IMR-90 (cell line): ENCODE results near the gene PLCB4. TPM values are rescaled to one million over a fixed set of nuclear protein-coding genes. Genes with fewer than 3 reads are reported as not detected.

Source experiments
- ATAC-seq: fragments of 200-7000 bp; cut with Tn5 transposase; 2 replicates; pipeline ENCODE4 v1.9.1; 2020; ENCODE audit warnings: low read depth, mild to moderate bottlenecking, moderate library complexity
- BruUV-seq: library from RNA; stranded (reverse); fragments of 400-500 nt; replicated peaks from 2 replicates; lab custom pipeline; 2021; lab: Mats Ljungman, UMichigan
- CTCF ChIA-PET: fragments of 300-600 bp; formaldehyde crosslinking; extraction: SDS; loops from one replicate; lab custom pipeline; 2021; ENCODE audit warnings: antibody characterized with exemption; lab: Yijun Ruan, JAX
- POLR2A ChIA-PET: fragments of 300-600 bp; sonication (Branson Sonifier 250); formaldehyde crosslinking; loops from one replicate; lab custom pipeline; 2022; ENCODE audit warnings: antibody characterized with exemption; ENCODE audit not compliant: unreplicated experiment; lab: Charles Lee
- DNase-seq: peaks from one replicate; pipeline ENCODE4 v3.0.0; 2013
- H2AFZ ChIP-seq: replicated peaks from 2 replicates; pipeline ENCODE3; 2013; ENCODE audit warnings: low read length, mild to moderate bottlenecking; ENCODE audit not compliant: poor library complexity
- H2AK5ac ChIP-seq: 2 replicates; pipeline ENCODE4 v1.6.1; 2013; ENCODE audit warnings: low read depth, low read length, inconsistent platforms
- H2AK9ac ChIP-seq: replicated peaks from 2 replicates; pipeline ENCODE3; 2013; ENCODE audit warnings: mild to moderate bottlenecking, low read depth, low read length, moderate library complexity; ENCODE audit not compliant: poor library complexity
- H2BK120ac ChIP-seq: 2 replicates; pipeline ENCODE4 v1.6.1; 2013; ENCODE audit warnings: low read depth, low read length, inconsistent platforms
- H2BK15ac ChIP-seq: 3 replicates; pipeline ENCODE4 v1.6.1; 2013; ENCODE audit warnings: low read depth, low read length, inconsistent platforms
- H2BK20ac ChIP-seq: 2 replicates; pipeline ENCODE4 v1.6.1; 2013; ENCODE audit warnings: low read depth, mild to moderate bottlenecking, inconsistent platforms, low read length, moderate library complexity
- H2BK5ac ChIP-seq: 2 replicates; pipeline ENCODE4 v1.6.1; 2013; ENCODE audit warnings: mild to moderate bottlenecking, low read depth, low read length, inconsistent platforms; ENCODE audit not compliant: poor library complexity, severe bottlenecking
- H3K14ac ChIP-seq: replicated peaks from 2 replicates; pipeline ENCODE4 v1.6.1; 2013; ENCODE audit warnings: low read depth, low read length, inconsistent platforms
- H3K18ac ChIP-seq: 2 replicates; pipeline ENCODE4 v1.6.1; 2013; ENCODE audit warnings: low read depth, low read length, control low read depth
- H3K23ac ChIP-seq: 2 replicates; pipeline ENCODE4 v1.6.1; 2013; ENCODE audit warnings: low read depth, low read length, inconsistent platforms
- H3K27ac ChIP-seq: 2 replicates; pipeline ENCODE4 v1.5.1; 2013; ENCODE audit warnings: mild to moderate bottlenecking, control low read depth, low read length; ENCODE audit not compliant: insufficient read depth
- H3K27me3 ChIP-seq: 2 replicates; pipeline ENCODE4 v1.6.1; 2013; ENCODE audit warnings: low read length; ENCODE audit not compliant: control insufficient read depth, insufficient read depth
- H3K36me3 ChIP-seq: 2 replicates; pipeline ENCODE4 v1.6.1; 2013; ENCODE audit warnings: low read length, mixed read lengths; ENCODE audit not compliant: control insufficient read depth, insufficient read depth
- H3K4ac ChIP-seq: 2 replicates; pipeline ENCODE4 v1.6.1; 2013; ENCODE audit warnings: low read depth, low read length, inconsistent platforms
- H3K4me1 ChIP-seq: 2 replicates; pipeline ENCODE4 v1.6.1; 2013; ENCODE audit warnings: low read length, mixed read lengths; ENCODE audit not compliant: control insufficient read depth, insufficient read depth
- H3K4me2 ChIP-seq: 2 replicates; pipeline ENCODE4 v1.6.1; 2013; ENCODE audit warnings: low read depth, mild to moderate bottlenecking, control low read depth, low read length, moderate library complexity
- H3K4me3 ChIP-seq: 2 replicates; pipeline ENCODE4 v1.5.1; 2013; ENCODE audit warnings: low read depth, mild to moderate bottlenecking, control low read depth, low read length, moderate library complexity; ENCODE audit not compliant: insufficient read depth
- H3K56ac ChIP-seq: 2 replicates; pipeline ENCODE4 v1.6.1; 2013; ENCODE audit warnings: low read length, inconsistent platforms; ENCODE audit not compliant: insufficient read depth; ENCODE audit errors: extremely low read depth
- H3K79me1 ChIP-seq, 2 experiments: 2 replicates each; pipeline ENCODE4 v1.6.1; 2013; ENCODE audit warnings: low read length in 2 of 2, inconsistent platforms in 1 of 2, low read depth in 1 of 2
- H3K9ac ChIP-seq: 2 replicates; pipeline ENCODE4 v1.6.1; 2013; ENCODE audit warnings: low read depth, low read length, control low read depth
- H3K9me1 ChIP-seq: 2 replicates; pipeline ENCODE4 v1.6.1; 2013; ENCODE audit warnings: low read length, inconsistent platforms; ENCODE audit not compliant: insufficient read depth
- H3K9me3 ChIP-seq: 2 replicates; pipeline ENCODE4 v1.6.1; 2013; ENCODE audit warnings: low read length; ENCODE audit not compliant: control insufficient read depth, insufficient read depth
- H4K20me1 ChIP-seq: 2 replicates; pipeline ENCODE4 v1.6.1; 2013; ENCODE audit warnings: low read length, inconsistent platforms; ENCODE audit not compliant: insufficient read depth
- H4K5ac ChIP-seq: 2 replicates; pipeline ENCODE4 v1.6.1; 2013; ENCODE audit warnings: mild to moderate bottlenecking, low read depth, low read length, control low read depth
- H4K8ac ChIP-seq, 2 experiments: 2 replicates each; pipeline ENCODE4 v1.6.1; 2013; ENCODE audit warnings: low read depth in 2 of 2, low read length in 2 of 2, control low read depth in 1 of 2, inconsistent platforms in 1 of 2
- H4K91ac ChIP-seq: 2 replicates; pipeline ENCODE4 v1.6.1; 2013; ENCODE audit warnings: low read depth, low read length, inconsistent platforms; ENCODE audit not compliant: insufficient read depth
- BHLHE40 ChIP-seq: fragments of 150-350 bp; IDR thresholded peaks from 2 replicates; pipeline ENCODE4 v1.6.1; 2016; ENCODE audit warnings: mild to moderate bottlenecking, low read depth, low read length
- CEBPB ChIP-seq: IDR thresholded peaks from 2 replicates; pipeline ENCODE4 v1.6.1; 2012; ENCODE audit warnings: low read depth, low read length, improper control_type of control experiment
- CHD1 ChIP-seq: IDR thresholded peaks from 2 replicates; pipeline ENCODE4 v1.6.1; 2012; ENCODE audit warnings: low read depth, low read length, improper control_type of control experiment
- ELK1 ChIP-seq: fragments of 150-350 bp; IDR thresholded peaks from 2 replicates; pipeline ENCODE4 v1.6.1; 2016; ENCODE audit warnings: low read depth, mild to moderate bottlenecking, low read length, moderate library complexity, borderline replicate concordance
- FOS ChIP-seq: fragments of 150-350 bp; IDR thresholded peaks from 2 replicates; pipeline ENCODE4 v1.6.1; 2016; ENCODE audit warnings: low read depth, low read length
- MXI1 ChIP-seq: IDR thresholded peaks from 2 replicates; pipeline ENCODE4 v1.6.1; 2012; ENCODE audit warnings: low read depth, mild to moderate bottlenecking, low read length, moderate library complexity, borderline replicate concordance
- RAD21 ChIP-seq: IDR thresholded peaks from 2 replicates; pipeline ENCODE4 v1.6.1; 2012; ENCODE audit warnings: low read length, improper control_type of control experiment
- RFX5 ChIP-seq: IDR thresholded peaks from 2 replicates; pipeline ENCODE4 v1.8.0; 2012; ENCODE audit warnings: low read depth, mild to moderate bottlenecking, low read length, moderate library complexity
- WGBS, 2 experiments: methylation state at CpG; one replicate each; pipeline versions ENCODE4 v1.1.5 to v1.1.7; 2013; ENCODE audit warnings: missing lambda C conversion rate in 2 of 2; ENCODE audit not compliant: insufficient read length in 1 of 2; ENCODE audit errors: extremely low coverage in 2 of 2; 5-methylcytosine and 5-hydroxymethylcytosine counted together
- dilution Hi-C: fragments of 300-500 bp; cut with HindIII; formaldehyde crosslinking; loops from one replicate; pipeline ENCODE4 v1.14.3; 2018; ENCODE audit warnings: low sequenced_read_pairs; ENCODE audit not compliant: unreplicated experiment
- in situ Hi-C: fragments of 300-500 bp; cut with MboI; formaldehyde crosslinking; loops from 3 replicates; pipeline ENCODE4 v1.14.3; 2019; ENCODE audit warnings: low sequenced_read_pairs, inconsistent platforms, mixed read lengths
- intact Hi-C: fragments of 100-400 bp; cut with micrococcal nuclease; formaldehyde crosslinking; loops from 2 replicates; pipeline ENCODE4 v1.10.0; 2022
- polyA plus RNA-seq, 3 experiments: library from polyadenylated mRNA; depleted of rRNA; stranded (reverse); fragments of >200 nt; gene quantifications; 2 replicates each; pipeline ENCODE4 v1.2.3, GENCODE V29; 2012; ENCODE audit warnings: low replicate concordance in 1 of 3
- total RNA-seq: library from RNA; depleted of rRNA; stranded (reverse); fragments of >200 nt; gene quantifications from 2 replicates; pipeline ENCODE4 v1.2.3, GENCODE V29; 2012

PLCB4 gene
- total and polyA plus RNA-seq, 2 of the 4 experiments (the other 2 are of a cell fraction): 12.5 to 24.0 TPM

DNA sequence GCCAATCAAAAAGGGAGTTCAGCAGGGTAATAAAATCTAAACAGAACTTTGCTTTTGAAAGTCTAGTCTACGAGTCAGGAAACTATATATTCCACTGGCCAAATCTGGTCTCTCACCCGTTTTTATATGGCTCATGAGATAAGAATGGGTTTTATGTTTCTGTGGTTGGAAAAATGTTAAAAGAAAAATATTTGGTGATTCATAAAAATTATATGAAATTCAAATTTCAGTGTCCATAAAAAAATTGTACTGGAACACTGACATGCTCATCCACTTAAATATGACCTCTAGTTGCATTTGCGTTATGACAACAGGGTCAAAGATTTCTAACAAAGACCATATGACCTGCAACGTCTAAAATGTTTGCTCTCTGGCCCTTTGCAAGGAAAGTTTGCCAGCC is 423.2 kb downstream of the PLCB4 start:
- Histone ChIP-seq H3K4me3 (no peak overlapping the region), H2AK5ac (no peak overlapping the region), H2BK15ac (no peak overlapping the region), H3K56ac (no peak overlapping the region), H2BK20ac (no peak overlapping the region), H3K4me1 (no peaks in the 10 kb centered on the region), H3K9ac (no peak overlapping the region), H3K79me1 (no peaks in the 10 kb centered on the region), H4K91ac (no peak overlapping the region), H3K23ac (no peak overlapping the region), H2AK9ac (no peak overlapping the region), H4K8ac (no peak overlapping the region), H2BK5ac (no peak overlapping the region), H3K4me2 (no peak overlapping the region), H3K36me3 (no peaks in the 10 kb centered on the region), H4K5ac (no peak overlapping the region), H4K20me1 (no peaks in the 10 kb centered on the region), H2BK120ac (no peak overlapping the region), H3K18ac (no peak overlapping the region), H2AFZ (no peak overlapping the region), H3K27ac (no peak overlapping the region), H3K4ac (no peak overlapping the region), H3K9me1 (no peaks in the 10 kb centered on the region), H3K9me3 (no peaks in the 10 kb centered on the region), H3K27me3 (no peaks in the 10 kb centered on the region), H3K14ac (no peak overlapping the region)
- TF ChIP-seq RAD21 (no peak), RFX5 (no peak), MXI1 (no peak), ELK1 (no peak), FOS (no peak), BHLHE40 (no peak), CHD1 (no peak), CEBPB (no peak)
- no CpG with 5 or more reads among the region's 4 CpGs for WGBS, 2 experiments
- intact Hi-C loops (no loop called here), dilution Hi-C loops (no loop called here), in situ Hi-C loops (no loop called here)
- DNase-seq: peak; percentile 34
- CTCF ChIA-PET: no interaction called here
- ATAC-seq: 0 out of 2 replicates have a peak, but pooled peaks have one; percentile 27
- POLR2A ChIA-PET: no interaction called here
- no TSS peak for BruUV-seq
